BLaER1 treated with 17β-estradiol and CSF1 and Interleukin-3, amounts not matched to agents 10 nM and 100 nM (cell line): ENCODE data around the gene SPIRE1.
"Not testable (repeated sequence)": the region's sequence is repeated elsewhere in the genome, so short reads cannot be mapped to it uniquely, and the experiment has no call there.

Source experiments
- H3K27ac ChIP-seq, 11 experiments: shearing (Covaris generic); formaldehyde crosslinking; 2 replicates each; pipeline ENCODE4 v1.8.1; 2022
- H3K27me3 ChIP-seq, 11 experiments: shearing (Covaris generic); formaldehyde crosslinking; 2 replicates each; pipeline ENCODE4 v1.8.1; 2022
- H3K36me3 ChIP-seq, 11 experiments: shearing (Covaris generic); formaldehyde crosslinking; 2 replicates each; pipeline ENCODE4 v1.8.1; 2022
- H3K4me1 ChIP-seq, 10 experiments: shearing (Covaris generic); formaldehyde crosslinking; 2 replicates each; pipeline ENCODE4 v1.8.1; 2022
- H3K4me2 ChIP-seq, 11 experiments: shearing (Covaris generic); formaldehyde crosslinking; 2 replicates each; pipeline ENCODE4 v1.8.1; 2022
- H3K4me3 ChIP-seq, 10 experiments: shearing (Covaris generic); formaldehyde crosslinking; 2 replicates each; pipeline ENCODE4 v1.8.1; 2022
- H3K9ac ChIP-seq, 11 experiments: shearing (Covaris generic); formaldehyde crosslinking; 2 replicates each; pipeline ENCODE4 v1.8.1; 2022
- H3K9me3 ChIP-seq, 11 experiments: shearing (Covaris generic); formaldehyde crosslinking; replicated peaks in 1 of 11; 2 replicates each; pipeline ENCODE4 v1.8.1; 2022
- H4K20me1 ChIP-seq, 11 experiments: shearing (Covaris generic); formaldehyde crosslinking; 2 replicates each; pipeline ENCODE4 v1.8.1; 2022
- Cebpa-rat ChIP-seq, 11 experiments: shearing (Covaris generic); IDR thresholded peaks; 2 replicates each; pipeline ENCODE4 v1.8.1; 2022

The SPIRE1 gene

GRCh38 chr18:12639990-12640880, 17.7 kb downstream of the SPIRE1 start:
- Histone ChIP-seq H3K4me3 (no peak overlapping the region), H3K27me3 (no peaks in the 10 kb centered on the region), H3K4me2 (no peak overlapping the region), H3K36me3 (no peaks in the 10 kb centered on the region), H3K4me1 (peaks cover 3 to 10% (median 6%) of the 10 kb centered on the region in 10 experiments; a peak in 13 of 20 replicates), H3K9me3 (no peaks in the 10 kb centered on the region), H4K20me1 (peaks cover 0 to 80% (median 0%) of the 10 kb centered on the region in 11 experiments; a peak in 2 of 22 replicates), H3K27ac (no peak overlapping the region), H3K9ac (no peak overlapping the region)
- no peak for TF ChIP-seq Cebpa-rat (IDR thresholded peaks at IDR 0.05)

- Histone ChIP-seq H3K36me3 (peaks cover 0 to 6% (median 0%) of the 10 kb centered on the region in 11 experiments; a peak in 1 of 22 replicates), H3K4me1 (peaks cover 0 to 10% (median 5%) of the 10 kb centered on the region in 10 experiments; a peak in 9 of 20 replicates), H3K27ac (no peak overlapping the region), H4K20me1 (peaks cover 0 to 65% (median 0%) of the 10 kb centered on the region in 11 experiments; a peak in 2 of 22 replicates), H3K9ac (no peak overlapping the region), H3K4me3 (no peak overlapping the region), H3K4me2 (peak overlapping the region in 4 of 11 experiments; percentile 1 to 36 (median 18); a peak in 3 of 22 replicates), H3K27me3 (no peaks in the 10 kb centered on the region), H3K9me3 (no peaks in the 10 kb centered on the region)
- TF ChIP-seq Cebpa-rat (IDR thresholded peaks at IDR 0.05) = no peak
Observed at GRCh38 chr18:12638644-12639124, 19.2 kb downstream of the SPIRE1 start.

GRCh38 chr18:12637901-12638643, 19.8 kb downstream of the SPIRE1 start:
- no peak overlapping the region for H3K4me3 ChIP-seq
- H3K9me3 ChIP-seq = no peaks in the 10 kb centered on the region
- no peak overlapping the region for H3K4me2 ChIP-seq
- H3K27me3 ChIP-seq = no peaks in the 10 kb centered on the region
- no peak overlapping the region for H3K27ac ChIP-seq
- no peak for TF ChIP-seq Cebpa-rat (IDR thresholded peaks at IDR 0.05)
- H3K36me3 ChIP-seq = peaks cover 0 to 12% (median 0%) of the 10 kb centered on the region in 11 experiments; a peak in 2 of 22 replicates
- H3K4me1 ChIP-seq = peaks cover 0 to 10% (median 5%) of the 10 kb centered on the region in 10 experiments; a peak in 9 of 20 replicates
- H3K9ac ChIP-seq = no peak overlapping the region
- H4K20me1 ChIP-seq = peaks cover 0 to 59% (median 0%) of the 10 kb centered on the region in 11 experiments; a peak in 2 of 22 replicates

GRCh38 chr18:12637393-12637792, 20.5 kb downstream of the SPIRE1 start:
- Histone ChIP-seq H3K36me3 (peaks cover 0 to 15% (median 0%) of the 10 kb centered on the region in 11 experiments; a peak in 2 of 22 replicates), H3K4me1 (peaks cover 0 to 10% (median 5%) of the 10 kb centered on the region in 10 experiments; a peak in 9 of 20 replicates), H3K4me2 (no peak overlapping the region), H4K20me1 (peaks cover 0 to 53% (median 0%) of the 10 kb centered on the region in 11 experiments; a peak in 2 of 22 replicates), H3K9ac (no peak overlapping the region), H3K27me3 (no peaks in the 10 kb centered on the region), H3K9me3 (no peaks in the 10 kb centered on the region), H3K4me3 (no peak overlapping the region), H3K27ac (no peak overlapping the region)
- peak in 1 of 11 experiments; percentile 41; a peak in 2 of 22 replicates for TF ChIP-seq Cebpa-rat (IDR thresholded peaks at IDR 0.05)

GRCh38 chr18:12631831-12632477, 26.0 kb downstream of the SPIRE1 start:
- no peak overlapping the region for H3K27ac ChIP-seq
- H3K27me3 ChIP-seq = no peaks in the 10 kb centered on the region
- no peak for TF ChIP-seq Cebpa-rat (IDR thresholded peaks at IDR 0.05)

GRCh38 chr18:12630136-12630535, 27.8 kb downstream of the SPIRE1 start:
- no peak overlapping the region for H3K4me3 ChIP-seq
- H3K27me3 ChIP-seq = no peaks in the 10 kb centered on the region
- H3K36me3 ChIP-seq = peaks cover 0 to 15% (median 0%) of the 10 kb centered on the region in 11 experiments; a peak in 2 of 22 replicates
- no peaks in the 10 kb centered on the region for H4K20me1 ChIP-seq
- H3K4me1 ChIP-seq = peaks cover 0 to 4% (median 0%) of the 10 kb centered on the region in 10 experiments; a peak in 1 of 20 replicates
- TF ChIP-seq Cebpa-rat (IDR thresholded peaks at IDR 0.05) = no peak
- peaks cover 0 to 5% (median 0%) of the 10 kb centered on the region in 11 experiments; a peak in 3 of 22 replicates for H3K9me3 ChIP-seq
- H3K4me2 ChIP-seq = no peak overlapping the region
- H3K27ac ChIP-seq = no peak overlapping the region
- H3K9ac ChIP-seq = no peak overlapping the region

More at GRCh38 chr18:12631831-12632477, 26.0 kb downstream of the SPIRE1 start:
- no peak overlapping the region for H3K4me2 ChIP-seq
- H3K9me3 ChIP-seq = peaks cover 0 to 5% (median 0%) of the 10 kb centered on the region in 11 experiments; a peak in 3 of 22 replicates
- peaks cover 0 to 3% (median 0%) of the 10 kb centered on the region in 11 experiments; a peak in 1 of 22 replicates for H4K20me1 ChIP-seq
- H3K9ac ChIP-seq = no peak overlapping the region
- H3K36me3 ChIP-seq = peaks cover 0 to 15% (median 0%) of the 10 kb centered on the region in 11 experiments; a peak in 2 of 22 replicates
- peaks cover 0 to 4% (median 0%) of the 10 kb centered on the region in 10 experiments; a peak in 1 of 20 replicates for H3K4me1 ChIP-seq
- no peak overlapping the region for H3K4me3 ChIP-seq

GRCh38 chr18:12628706-12629702, 28.9 kb downstream of the SPIRE1 start:
- Histone ChIP-seq H3K4me3 (no peak overlapping the region), H4K20me1 (no peaks in the 10 kb centered on the region), H3K27me3 (no peaks in the 10 kb centered on the region), H3K9ac (no peak overlapping the region), H3K27ac (no peak overlapping the region), H3K9me3 (peaks cover 0 to 5% (median 0%) of the 10 kb centered on the region in 11 experiments; a peak in 3 of 22 replicates), H3K4me2 (no peak overlapping the region), H3K4me1 (peaks cover 0 to 4% (median 0%) of the 10 kb centered on the region in 10 experiments; a peak in 1 of 20 replicates), H3K36me3 (peaks cover 0 to 12% (median 0%) of the 10 kb centered on the region in 11 experiments; a peak in 2 of 22 replicates)
- TF ChIP-seq Cebpa-rat (IDR thresholded peaks at IDR 0.05) = no peak

- not testable (repeated sequence) for H3K27ac ChIP-seq, H3K4me2 ChIP-seq, H3K9me3 ChIP-seq, H3K4me3 ChIP-seq, H3K36me3 ChIP-seq, H3K4me1 ChIP-seq, H3K27me3 ChIP-seq, H3K9ac ChIP-seq, H4K20me1 ChIP-seq
Observed at GRCh38 chr18:12627199-12627598, 30.7 kb downstream of the SPIRE1 start.
